ENCODE results near the gene CMPK1.

GRCh38 chr1:47405697-47406096 lies 72.1 kb downstream of the CMPK1 start:
- TF ChIP-seq CTCF (IDR thresholded peaks at IDR 0.05; ENCODE audit: poor library complexity, severe bottlenecking) (no peak), RAD21 (conservative IDR thresholded peaks at IDR 0.05) (no peak), SMC3 (conservative IDR thresholded peaks at IDR 0.05; ENCODE audit: poor library complexity) (no peak)
